ENCODE data around the gene MYCBP2.

GRCh38 chr13:77084755-77085154 lies 242.1 kb downstream of the MYCBP2 start:
- TF ChIP-seq, protein P1, sequence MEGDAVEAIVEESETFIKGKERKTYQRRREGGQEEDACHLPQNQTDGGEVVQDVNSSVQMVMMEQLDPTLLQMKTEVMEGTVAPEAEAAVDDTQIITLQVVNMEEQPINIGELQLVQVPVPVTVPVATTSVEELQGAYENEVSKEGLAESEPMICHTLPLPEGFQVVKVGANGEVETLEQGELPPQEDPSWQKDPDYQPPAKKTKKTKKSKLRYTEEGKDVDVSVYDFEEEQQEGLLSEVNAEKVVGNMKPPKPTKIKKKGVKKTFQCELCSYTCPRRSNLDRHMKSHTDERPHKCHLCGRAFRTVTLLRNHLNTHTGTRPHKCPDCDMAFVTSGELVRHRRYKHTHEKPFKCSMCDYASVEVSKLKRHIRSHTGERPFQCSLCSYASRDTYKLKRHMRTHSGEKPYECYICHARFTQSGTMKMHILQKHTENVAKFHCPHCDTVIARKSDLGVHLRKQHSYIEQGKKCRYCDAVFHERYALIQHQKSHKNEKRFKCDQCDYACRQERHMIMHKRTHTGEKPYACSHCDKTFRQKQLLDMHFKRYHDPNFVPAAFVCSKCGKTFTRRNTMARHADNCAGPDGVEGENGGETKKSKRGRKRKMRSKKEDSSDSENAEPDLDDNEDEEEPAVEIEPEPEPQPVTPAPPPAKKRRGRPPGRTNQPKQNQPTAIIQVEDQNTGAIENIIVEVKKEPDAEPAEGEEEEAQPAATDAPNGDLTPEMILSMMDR (IDR thresholded peaks at IDR 0.05): no peak
- TF ChIP-seq EP300 (IDR thresholded peaks at IDR 0.05): no peak
- TF ChIP-seq POLR2A (IDR thresholded peaks at IDR 0.05): no peak
